DND-41 (cell line): ENCODE data around the gene MYO1D.

ENCODE experiments used
- CTCF ChIP-seq: IDR thresholded peaks from 2 replicates; pipeline ENCODE4 v1.5.1; 2012; ENCODE audit warnings: borderline replicate concordance, low read length, moderate library complexity, mild to moderate bottlenecking; ENCODE audit not compliant: poor library complexity, severe bottlenecking; ENCODE audit errors: extremely low read depth
- EZH2 ChIP-seq: IDR thresholded peaks from 3 replicates; pipeline ENCODE4 v1.6.1; 2012; ENCODE audit warnings: borderline replicate concordance, low read depth, mild to moderate bottlenecking, moderate library complexity, low read length, inconsistent platforms; ENCODE audit not compliant: severe bottlenecking

- no peak for TF ChIP-seq CTCF
- no peak for TF ChIP-seq EZH2
These were observed 75.3 kb downstream of the MYO1D start for GRCh38 chr17:32801641-32802040.
